ENCODE results near the gene GDF11. TPM values are rescaled to one million over a fixed set of nuclear protein-coding genes. Genes with fewer than 3 reads are reported as not detected.

Gene GDF11
- total RNA-seq, 1 donor from 2014 or later = 2.8 TPM

GRCh38 chr12:55767156-55767555 lies 24.2 kb downstream of the GDF11 start:
- no peak for DNase-seq (ENCODE audit: low read depth)
- no peak overlapping the region for H3K4me3 ChIP-seq (ENCODE audit: low read depth, low read length)
- TF ChIP-seq CTCF (conservative IDR thresholded peaks at IDR 0.05; ENCODE audit: low read depth, low read length) = no peak

GRCh38 chr12:55771736-55772135 lies 28.8 kb downstream of the GDF11 start:
- H3K4me3 ChIP-seq (ENCODE audit: low read depth, low read length) = no peak overlapping the region
- TF ChIP-seq CTCF (conservative IDR thresholded peaks at IDR 0.05; ENCODE audit: low read depth, low read length) = no peak
- no peak for DNase-seq (ENCODE audit: low read depth)

GRCh38 chr12:55777856-55778255 lies 34.9 kb downstream of the GDF11 start:
- no peak for TF ChIP-seq CTCF (conservative IDR thresholded peaks at IDR 0.05; ENCODE audit: low read depth, low read length)
- no peak overlapping the region for H3K4me3 ChIP-seq (ENCODE audit: low read depth, low read length)

GRCh38 chr12:55780685-55781084 lies 37.8 kb downstream of the GDF11 start:
- no peak overlapping the region for H3K4me3 ChIP-seq (ENCODE audit: low read depth, low read length)
- no peak for DNase-seq (ENCODE audit: low read depth)
- TF ChIP-seq CTCF (conservative IDR thresholded peaks at IDR 0.05; ENCODE audit: low read depth, low read length) = no peak

More at GRCh38 chr12:55777856-55778255, 34.9 kb downstream of the GDF11 start:
- DNase-seq (ENCODE audit: low read depth) = no peak

GRCh38 chr12:55788546-55788945 lies 45.6 kb downstream of the GDF11 start:
- no peak for TF ChIP-seq CTCF (conservative IDR thresholded peaks at IDR 0.05; ENCODE audit: low read depth, low read length)
- H3K4me3 ChIP-seq (ENCODE audit: low read depth, low read length) = no peak overlapping the region
- DNase-seq (ENCODE audit: low read depth) = no peak

GRCh38 chr12:55789171-55789570 lies 46.2 kb downstream of the GDF11 start:
- no peak for TF ChIP-seq CTCF (conservative IDR thresholded peaks at IDR 0.05; ENCODE audit: low read depth, low read length)
- H3K4me3 ChIP-seq (ENCODE audit: low read depth, low read length) = no peak overlapping the region
- no peak for DNase-seq (ENCODE audit: low read depth)

GRCh38 chr12:55789893-55790292 lies 47.0 kb downstream of the GDF11 start:
- H3K4me3 ChIP-seq (ENCODE audit: low read depth, low read length) = no peak overlapping the region
- no peak for TF ChIP-seq CTCF (conservative IDR thresholded peaks at IDR 0.05; ENCODE audit: low read depth, low read length)
- DNase-seq (ENCODE audit: low read depth) = no peak
